Osteocyte (in vitro differentiated cells): ENCODE data around the gene MARVELD2. TPM values are rescaled to one million over a fixed set of nuclear protein-coding genes. Genes with fewer than 3 reads are reported as not detected.
A peak's percentile ranks its signal among the peaks of the same experiment; 100 is the strongest.
"Not testable (repeated sequence)": the region's sequence is repeated elsewhere in the genome, so short reads cannot be mapped to it uniquely, and the experiment has no call there.

Experiments
- DNase-seq: peaks from one replicate; pipeline ENCODE4 v3.0.0; 2021; ENCODE audit warnings: mixed read lengths; ENCODE audit not compliant: unreplicated experiment; ENCODE audit errors: extremely low spot score
- H3K27ac Mint-ChIP-seq: one replicate; pipeline ENCODE4 v1.8.0; 2021; ENCODE audit warnings: mild to moderate bottlenecking, mixed read lengths; ENCODE audit not compliant: unreplicated experiment
- H3K27me3 Mint-ChIP-seq: one replicate; pipeline ENCODE4 v1.8.0; 2021; ENCODE audit warnings: mixed read lengths; ENCODE audit not compliant: unreplicated experiment
- H3K36me3 Mint-ChIP-seq: one replicate; pipeline ENCODE4 v1.8.0; 2021; ENCODE audit warnings: mixed read lengths; ENCODE audit not compliant: unreplicated experiment
- H3K4me1 Mint-ChIP-seq: one replicate; pipeline ENCODE4 v1.8.0; 2021; ENCODE audit warnings: mixed read lengths; ENCODE audit not compliant: unreplicated experiment
- H3K4me3 Mint-ChIP-seq: one replicate; pipeline ENCODE4 v1.8.0; 2021; ENCODE audit warnings: mild to moderate bottlenecking, moderate library complexity, mixed read lengths; ENCODE audit not compliant: unreplicated experiment
- H3K9me3 Mint-ChIP-seq: one replicate; pipeline ENCODE4 v1.8.0; 2021; ENCODE audit warnings: mixed read lengths; ENCODE audit not compliant: unreplicated experiment
- CTCF ChIP-seq: fragments of 200-600 bp; sonication (generic); IDR thresholded peaks from 2 replicates; pipeline ENCODE4 v1.5.0; 2021; ENCODE audit warnings: antibody characterized with exemption, mild to moderate bottlenecking, moderate library complexity
- total RNA-seq: library from RNA; stranded (reverse); gene quantifications from 2 replicates; pipeline ENCODE4 v1.2.1, GENCODE V29; 2021

The MARVELD2 gene
- total RNA-seq, 1 donor from 2014 or later: 0.38 TPM

- Mint-ChIP-seq H3K9me3 (no peaks in the 10 kb centered on the region), H3K27ac (no peak overlapping the region), H3K4me3 (no peak overlapping the region), H3K27me3 (no peaks in the 10 kb centered on the region), H3K36me3 (peaks cover 19% of the 10 kb centered on the region), H3K4me1 (no peaks in the 10 kb centered on the region)
- no peak for DNase-seq
- no peak for TF ChIP-seq CTCF
Measured at GRCh38 chr5:69416180-69416579, 1.3 kb downstream of the MARVELD2 start.

- no peak for TF ChIP-seq CTCF
- Mint-ChIP-seq H3K4me3 (no peak overlapping the region), H3K27ac (no peak overlapping the region), H3K27me3 (no peaks in the 10 kb centered on the region), H3K9me3 (no peaks in the 10 kb centered on the region), H3K4me1 (no peaks in the 10 kb centered on the region), H3K36me3 (peaks cover 15% of the 10 kb centered on the region)
- DNase-seq: no peak
Measured at GRCh38 chr5:69416699-69417098, 1.8 kb downstream of the MARVELD2 start.

- H3K27me3 Mint-ChIP-seq: no peaks in the 10 kb centered on the region
- DNase-seq: no peak
- no peak overlapping the region for H3K4me3 Mint-ChIP-seq
- no peak overlapping the region for H3K27ac Mint-ChIP-seq
- H3K4me1 Mint-ChIP-seq: no peaks in the 10 kb centered on the region
- TF ChIP-seq CTCF: no peak
- H3K36me3 Mint-ChIP-seq: peaks cover 14% of the 10 kb centered on the region
- H3K9me3 Mint-ChIP-seq: no peaks in the 10 kb centered on the region
Measured at GRCh38 chr5:69418554-69418953, 3.6 kb downstream of the MARVELD2 start.

GRCh38 chr5:69431424-69432303 is 16.7 kb downstream of the MARVELD2 start:
- TF ChIP-seq CTCF: no peak

GRCh38 chr5:69432412-69433206 is 17.7 kb downstream of the MARVELD2 start:
- Mint-ChIP-seq H3K27me3 (no peaks in the 10 kb centered on the region), H3K27ac (no peak overlapping the region), H3K9me3 (no peaks in the 10 kb centered on the region), H3K36me3 (no peaks in the 10 kb centered on the region), H3K4me1 (peaks cover 5% of the 10 kb centered on the region), H3K4me3 (no peak overlapping the region)
- DNase-seq: no peak
- no peak for TF ChIP-seq CTCF

More at GRCh38 chr5:69431424-69432303, 16.7 kb downstream of the MARVELD2 start:
- no peak overlapping the region for H3K4me3 Mint-ChIP-seq
- H3K27me3 Mint-ChIP-seq: no peaks in the 10 kb centered on the region
- DNase-seq: no peak
- no peaks in the 10 kb centered on the region for H3K9me3 Mint-ChIP-seq
- H3K4me1 Mint-ChIP-seq: peaks cover 5% of the 10 kb centered on the region
- no peak overlapping the region for H3K27ac Mint-ChIP-seq
- no peaks in the 10 kb centered on the region for H3K36me3 Mint-ChIP-seq

- not testable (repeated sequence) for H3K9me3 Mint-ChIP-seq, H3K27me3 Mint-ChIP-seq, H3K4me3 Mint-ChIP-seq, H3K36me3 Mint-ChIP-seq, H3K27ac Mint-ChIP-seq
- H3K4me1 Mint-ChIP-seq: peaks cover 12% of the 10 kb centered on the region
- DNase-seq: peak; percentile 23
Measured at GRCh38 chr5:69435276-69435884, 20.5 kb downstream of the MARVELD2 start.
